Right lobe of liver (tissue), 4 donors: Measurements from ENCODE around the gene DCST1.

Experiments
- POLR2A ChIP-seq: fragments of 450-650 bp; IDR thresholded peaks from one replicate; pipeline ENCODE4 v1.6.1; 2017; ENCODE audit warnings: antibody characterized with exemption, mild to moderate bottlenecking
- TF ChIP-seq, protein P1 (sequence below), 4 donors: fragments of 200-600 bp in 3 of 4; fragments of 450-650 bp in 1 of 4; IDR thresholded peaks; one replicate each; pipeline versions ENCODE4 v1.5.1 to v1.8.0; 2016 to 2022; ENCODE audit warnings: antibody characterized with exemption in 4 of 4, mild to moderate bottlenecking in 2 of 4
- donor health status: DM: no; HTN: no; CAD: no.
- donor health status: DM: no; HTN: no; CAD: no.
- donor health status: DM: no; HTN: yes; CAD: no.

DNA sequence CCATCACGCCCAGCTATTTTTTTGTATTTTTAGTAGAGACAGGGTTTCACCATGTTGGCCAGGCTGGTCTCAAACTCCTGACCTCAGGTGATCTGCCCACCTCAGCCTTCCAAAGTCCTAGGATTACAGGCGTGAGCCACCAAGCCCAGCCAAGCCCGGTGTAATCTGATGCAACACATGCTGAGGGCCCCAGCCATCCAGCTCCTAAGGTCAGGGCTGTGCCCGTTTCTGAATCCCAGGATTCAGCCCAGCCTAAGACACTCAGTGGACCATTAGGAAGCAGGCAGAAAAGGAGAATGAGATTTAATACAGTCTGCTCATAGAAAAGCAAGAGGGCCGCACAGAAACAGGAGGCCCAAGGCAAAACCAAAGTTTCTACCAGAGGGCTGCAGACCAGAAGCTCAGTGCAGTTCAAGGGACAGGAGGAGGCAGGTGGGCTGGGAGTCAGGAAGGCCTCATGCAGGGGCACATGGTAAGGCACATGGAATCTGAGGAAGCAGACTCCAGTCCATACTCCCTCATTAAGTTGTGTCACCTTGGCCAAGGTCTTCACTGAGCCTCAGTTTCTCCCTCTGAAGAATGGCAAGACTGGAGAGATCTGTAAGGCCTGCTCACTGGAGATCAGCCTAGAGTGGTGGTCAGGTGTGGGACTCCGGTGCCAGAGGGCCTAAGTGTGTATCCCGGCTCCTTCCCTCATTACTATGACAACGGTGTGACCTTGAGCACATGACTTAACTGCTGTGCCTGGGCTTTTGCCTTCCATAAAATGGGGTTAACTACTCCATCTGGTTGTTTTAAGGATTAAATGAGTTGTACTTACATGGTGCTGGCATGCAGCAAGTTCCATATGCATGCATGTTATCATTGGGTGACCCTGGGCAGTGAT lies 15.1 kb downstream of the DCST1 start:
- TF ChIP-seq POLR2A = no peak
- TF ChIP-seq, protein P1, sequence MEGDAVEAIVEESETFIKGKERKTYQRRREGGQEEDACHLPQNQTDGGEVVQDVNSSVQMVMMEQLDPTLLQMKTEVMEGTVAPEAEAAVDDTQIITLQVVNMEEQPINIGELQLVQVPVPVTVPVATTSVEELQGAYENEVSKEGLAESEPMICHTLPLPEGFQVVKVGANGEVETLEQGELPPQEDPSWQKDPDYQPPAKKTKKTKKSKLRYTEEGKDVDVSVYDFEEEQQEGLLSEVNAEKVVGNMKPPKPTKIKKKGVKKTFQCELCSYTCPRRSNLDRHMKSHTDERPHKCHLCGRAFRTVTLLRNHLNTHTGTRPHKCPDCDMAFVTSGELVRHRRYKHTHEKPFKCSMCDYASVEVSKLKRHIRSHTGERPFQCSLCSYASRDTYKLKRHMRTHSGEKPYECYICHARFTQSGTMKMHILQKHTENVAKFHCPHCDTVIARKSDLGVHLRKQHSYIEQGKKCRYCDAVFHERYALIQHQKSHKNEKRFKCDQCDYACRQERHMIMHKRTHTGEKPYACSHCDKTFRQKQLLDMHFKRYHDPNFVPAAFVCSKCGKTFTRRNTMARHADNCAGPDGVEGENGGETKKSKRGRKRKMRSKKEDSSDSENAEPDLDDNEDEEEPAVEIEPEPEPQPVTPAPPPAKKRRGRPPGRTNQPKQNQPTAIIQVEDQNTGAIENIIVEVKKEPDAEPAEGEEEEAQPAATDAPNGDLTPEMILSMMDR (IDR thresholded peaks at IDR 0.05) = no peak
